GM18870 (cell line): ENCODE results near the gene MAP3K6.

ENCODE experiments used
- ATAC-seq: cut with Tn5 transposase; IDR thresholded peaks from one replicate; pipeline ENCODE4 v1.9.1; 2021; ENCODE audit warnings: moderate library complexity; ENCODE audit not compliant: unreplicated experiment

The MAP3K6 gene

DNA sequence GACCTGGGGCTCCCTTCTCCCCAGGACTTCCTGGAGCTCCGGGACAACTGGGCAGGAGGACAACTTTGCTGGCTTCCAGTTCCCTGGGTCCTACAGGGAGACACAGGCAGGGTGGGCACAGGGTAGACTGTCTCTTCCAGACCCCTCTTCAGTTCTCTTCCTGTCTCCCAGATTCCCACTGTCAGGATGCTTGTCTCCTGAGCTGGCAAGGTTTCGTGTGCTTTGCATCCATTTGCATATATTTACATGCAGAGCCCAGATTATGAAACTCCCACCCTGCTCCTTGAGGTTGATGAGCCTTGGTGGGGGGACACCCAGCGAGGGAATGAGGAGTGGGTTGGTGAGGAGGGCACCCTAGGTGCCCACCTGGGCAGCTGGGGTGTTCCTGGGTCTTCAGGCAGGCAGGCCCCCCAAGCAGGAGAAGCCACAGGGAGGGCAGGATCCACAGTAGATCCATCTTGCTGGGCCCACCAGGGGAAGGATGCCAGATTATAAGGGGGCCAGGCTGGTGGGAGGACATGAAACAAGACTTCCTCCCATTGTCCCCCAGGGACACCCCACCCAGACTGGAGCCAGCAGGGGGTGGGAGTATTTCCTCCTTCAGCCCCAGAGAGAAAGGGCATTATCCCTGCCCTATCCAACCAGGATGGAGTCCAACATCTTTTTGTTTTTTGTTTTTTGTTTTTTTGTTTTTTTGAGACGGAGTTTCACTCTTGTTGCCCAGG is 7.8 kb upstream of the MAP3K6 start, which contains the start of gene FCN3:
TSS of gene FCN3 (minus strand) at position 463 of the 725 bp plus-strand sequence. CDS start at position 457, 6 bp downstream.
- ATAC-seq = no peak

GRCh38 chr1:27372808-27373690 is 6.3 kb upstream of the MAP3K6 start:
- ATAC-seq = no peak

DNA sequence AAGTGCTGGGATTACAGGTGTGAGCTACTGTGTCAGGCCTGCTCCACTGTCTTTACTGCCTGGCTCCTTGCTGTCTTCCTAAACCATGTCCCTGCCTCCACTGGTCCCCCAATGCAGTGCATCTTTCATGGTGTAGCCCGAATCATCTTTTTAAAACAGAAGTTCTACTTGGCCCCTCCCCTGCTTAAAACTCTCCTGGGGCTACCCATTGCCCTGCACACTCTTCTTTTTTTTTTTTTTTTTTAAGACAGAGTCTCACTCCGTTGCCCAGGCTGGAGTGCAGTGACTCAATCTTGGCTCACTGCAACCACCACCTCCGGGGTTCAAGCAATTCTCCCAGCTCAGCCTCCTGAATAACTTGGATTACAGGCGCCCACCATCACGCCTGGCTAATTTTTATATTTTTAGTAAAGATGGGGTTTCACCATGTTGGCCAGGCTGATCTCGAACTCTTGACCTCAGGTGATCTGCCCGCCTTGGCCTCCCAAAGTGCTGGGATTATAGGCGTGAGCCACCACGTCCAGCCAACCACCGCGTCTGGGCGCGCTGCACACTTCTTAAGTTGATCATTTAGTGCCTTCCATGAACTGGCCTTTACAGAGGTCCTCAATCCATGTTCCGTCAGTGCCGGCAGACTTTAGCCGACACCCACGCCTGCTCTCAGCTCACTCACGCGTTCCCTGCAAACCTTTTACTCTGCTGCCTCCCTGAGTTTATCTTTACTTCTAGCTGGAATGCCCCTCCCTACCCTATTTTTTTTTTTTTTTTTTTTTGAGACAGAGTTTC is 5.5 kb upstream of the MAP3K6 start:
- no peak for ATAC-seq

- no peak for ATAC-seq
These were observed 2.3 kb upstream of the MAP3K6 start for GRCh38 chr1:27368869-27369582.

DNA sequence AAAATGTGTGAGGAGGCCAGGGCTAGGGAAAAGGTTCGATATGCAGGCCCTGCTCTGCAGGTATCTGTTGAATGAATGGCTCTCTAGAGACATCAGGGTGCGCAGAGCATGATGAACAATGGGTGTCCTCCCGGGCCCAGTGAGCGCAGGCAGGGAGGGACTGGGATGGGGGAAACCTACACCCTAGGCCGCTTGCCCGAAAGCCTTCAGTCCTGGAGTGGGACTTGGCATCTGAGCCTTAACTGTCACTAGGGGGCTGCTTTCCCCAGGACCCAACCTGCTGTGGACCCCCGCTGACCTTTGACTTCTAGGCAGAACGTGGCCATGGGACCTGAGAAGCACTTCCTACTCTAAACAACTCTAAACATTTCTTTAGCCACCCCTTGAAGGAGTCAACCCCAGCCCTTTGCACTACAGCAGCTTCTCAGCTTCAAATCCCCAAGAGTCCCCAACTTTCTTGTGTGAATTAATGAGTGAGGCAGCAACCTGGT is 444 bp upstream of the MAP3K6 start:
- ATAC-seq = no peak

DNA sequence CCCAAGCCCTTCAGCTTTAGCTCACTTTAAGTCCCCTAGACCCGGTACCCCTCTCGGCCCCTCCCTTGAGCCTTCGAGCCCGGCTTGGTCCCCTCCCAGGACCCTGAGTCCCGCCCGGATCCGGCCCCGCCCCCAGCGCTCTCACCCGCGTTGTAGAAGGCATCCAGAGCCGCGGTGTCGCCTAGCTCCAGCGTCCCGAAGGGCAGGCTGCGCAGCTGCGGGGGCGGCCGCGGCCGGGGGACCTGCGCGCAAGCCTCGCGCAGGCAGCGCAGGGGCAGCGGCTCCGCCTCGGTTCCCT is 699 bp downstream of the MAP3K6 start:
- ATAC-seq = no peak

DNA sequence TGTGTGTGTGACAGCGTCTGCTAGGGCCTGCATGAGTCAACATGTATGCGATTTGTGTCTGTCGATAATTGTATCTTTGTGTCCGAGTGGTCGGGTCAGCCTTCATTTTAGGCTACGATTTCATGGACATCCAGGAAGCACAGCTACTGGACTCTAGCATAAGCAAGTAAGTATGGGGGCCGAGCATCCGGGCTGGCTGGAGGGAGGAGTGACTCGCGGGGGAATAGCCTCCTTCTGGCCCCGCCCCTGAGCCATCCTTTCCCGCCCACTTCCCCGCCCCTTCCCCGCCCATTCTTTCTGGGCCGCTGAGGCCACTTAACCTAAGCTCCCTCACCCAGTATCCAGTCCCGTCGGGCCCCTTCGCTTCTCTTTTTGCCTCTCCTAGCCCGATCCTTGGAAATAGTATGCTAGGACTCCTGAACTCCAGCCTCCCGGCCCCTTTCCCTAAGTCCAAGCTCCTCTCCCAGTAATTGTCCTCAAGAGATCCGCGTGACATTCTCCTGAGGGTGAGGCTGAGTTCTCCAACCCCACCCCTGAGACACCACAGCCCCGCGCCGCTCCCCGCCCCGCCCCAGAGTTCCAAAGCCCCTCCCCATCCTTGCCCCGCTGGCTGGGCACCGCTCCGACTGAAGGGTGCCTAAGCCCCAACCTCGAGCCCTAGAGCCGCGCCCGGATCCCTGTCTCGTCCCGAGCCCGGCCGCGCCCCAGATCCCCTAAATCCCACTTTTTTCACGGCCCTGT is 1.2 kb downstream of the MAP3K6 start:
- ATAC-seq = no peak

DNA sequence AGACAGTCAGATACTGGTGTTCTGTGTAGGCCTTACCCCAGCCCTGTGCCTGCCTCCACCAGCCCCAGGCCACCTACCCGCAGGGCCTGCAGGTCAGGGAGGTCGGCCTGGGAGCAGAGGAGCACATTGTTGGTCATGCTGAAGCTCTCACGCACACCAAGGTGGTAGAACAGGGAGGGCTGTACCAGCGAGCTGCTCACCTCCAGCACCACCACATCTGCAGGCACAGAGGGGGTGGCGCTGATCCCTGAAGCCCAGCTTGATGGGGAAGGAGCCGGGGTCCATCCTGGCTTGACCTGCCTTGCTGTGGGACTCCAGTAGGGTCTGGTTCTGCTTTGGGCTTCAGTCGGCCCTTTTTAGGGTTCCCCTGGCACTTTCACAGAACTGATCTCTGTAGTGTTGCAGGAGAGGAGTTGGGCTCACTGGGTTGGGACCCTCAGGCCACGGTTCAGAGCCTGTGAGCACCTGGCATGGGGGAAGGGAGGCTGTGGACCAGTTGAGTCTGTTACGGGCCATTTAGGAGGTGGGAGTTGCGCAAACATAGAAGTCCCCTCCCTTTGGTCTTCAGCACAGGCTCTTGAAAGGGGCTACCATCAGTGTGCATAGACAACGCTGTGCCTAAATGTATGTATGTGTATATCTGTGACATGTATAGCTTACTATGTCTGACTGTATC is 1.9 kb downstream of the MAP3K6 start:
- no peak for ATAC-seq

DNA sequence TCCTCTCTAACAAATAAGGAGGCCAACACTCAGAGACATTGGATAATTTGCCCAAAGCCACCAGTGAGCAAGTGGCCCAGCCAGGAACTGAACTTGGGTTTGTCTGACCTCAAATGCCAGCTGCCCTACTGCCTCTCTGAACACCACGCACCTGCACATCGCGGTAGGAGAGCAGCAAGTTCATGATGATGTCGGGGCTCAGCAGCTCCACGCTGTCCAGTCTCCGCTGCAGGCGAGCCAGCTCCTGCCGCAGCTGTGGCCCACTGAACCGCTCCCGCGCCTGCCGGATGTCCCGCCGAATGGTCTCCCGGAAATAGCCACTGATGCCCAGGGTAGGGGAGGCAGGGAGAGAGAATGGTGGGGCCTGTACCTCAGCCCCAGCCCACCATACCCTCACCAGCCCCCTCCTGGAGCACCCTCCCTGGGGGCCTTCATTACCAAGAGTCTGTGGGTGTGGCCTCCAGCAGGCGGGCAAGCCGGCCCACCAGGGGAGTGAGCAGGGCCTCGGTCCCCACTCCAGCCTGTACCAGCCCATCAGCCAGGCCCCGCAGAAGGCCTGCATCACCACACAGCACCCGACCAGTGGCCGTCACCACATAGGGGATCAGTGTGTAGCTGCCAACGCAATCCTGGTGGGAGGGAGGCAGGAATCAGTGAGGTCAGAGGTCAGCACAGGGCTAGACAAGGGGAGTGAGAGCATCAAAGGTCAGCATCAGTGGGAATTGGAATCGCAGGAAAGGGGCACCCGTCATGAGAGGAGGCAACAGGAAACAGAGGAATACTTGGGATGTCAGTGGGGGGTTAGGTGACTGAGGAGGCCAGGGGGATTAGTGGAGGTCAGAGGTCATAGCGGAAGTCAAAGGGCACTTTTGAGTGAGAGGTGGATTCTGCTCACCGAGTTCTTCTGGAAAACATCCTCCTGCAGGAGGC is 2.7 kb downstream of the MAP3K6 start:
- no peak for ATAC-seq

- no peak for ATAC-seq
These were observed 5.2 kb downstream of the MAP3K6 start for GRCh38 chr1:27361553-27361952.

GRCh38 chr1:27361044-27361402 is 5.7 kb downstream of the MAP3K6 start:
- ATAC-seq = no peak

GRCh38 chr1:27360159-27361043 is 6.4 kb downstream of the MAP3K6 start:
- no peak for ATAC-seq

GRCh38 chr1:27359822-27360158 is 7.0 kb downstream of the MAP3K6 start:
- ATAC-seq = no peak

DNA sequence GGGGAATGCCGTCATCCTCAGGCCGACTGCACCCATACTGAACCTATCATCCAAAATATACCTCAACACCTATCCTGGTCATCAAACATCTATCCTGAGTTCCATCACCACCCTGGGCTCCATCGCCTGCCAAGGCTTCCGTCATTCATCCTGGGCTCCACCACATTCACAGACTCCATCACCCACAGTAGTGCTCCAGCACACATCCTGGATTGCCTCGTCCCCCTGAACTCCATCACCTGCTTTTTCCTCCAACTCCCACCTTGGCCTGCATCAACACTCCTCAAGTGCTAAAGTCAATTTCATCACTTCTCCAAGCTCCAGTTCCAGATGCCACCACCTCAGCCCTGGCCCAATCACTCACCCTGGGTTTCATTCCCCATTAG is 7.8 kb downstream of the MAP3K6 start:
- no peak for ATAC-seq

GRCh38 chr1:27358038-27358927 is 8.5 kb downstream of the MAP3K6 start:
- no peak for ATAC-seq

GRCh38 chr1:27357281-27358037 is 9.3 kb downstream of the MAP3K6 start:
- ATAC-seq = no peak
